Stomach (tissue), 4 donors: ENCODE measurements around the gene BICD1.

Source experiments
- POLR2A ChIP-seq, 4 donors: fragments of 450-650 bp; IDR thresholded peaks; one replicate each; pipeline ENCODE4 v1.6.1; 2016; ENCODE audit warnings: antibody characterized with exemption in 4 of 4, control low read depth in 2 of 4, mild to moderate bottlenecking in 1 of 4, moderate library complexity in 1 of 4
- POLR2AphosphoS5 ChIP-seq, 3 donors: sonication (generic); formaldehyde crosslinking; IDR thresholded peaks; one replicate each; pipeline ENCODE4 v1.6.1; 2016; ENCODE audit warnings: antibody characterized with exemption in 3 of 3
- TF ChIP-seq, protein P1 (sequence below), 7 experiments: fragments of 450-650 bp in 4 of 7; fragments of 200-600 bp in 3 of 7; sonication (generic) in 3 of 7; IDR thresholded peaks; one replicate each; pipeline ENCODE4 v1.5.1; 2016 to 2019; ENCODE audit warnings: antibody characterized with exemption in 7 of 7, control low read depth in 2 of 7, mild to moderate bottlenecking in 1 of 7

DNA sequence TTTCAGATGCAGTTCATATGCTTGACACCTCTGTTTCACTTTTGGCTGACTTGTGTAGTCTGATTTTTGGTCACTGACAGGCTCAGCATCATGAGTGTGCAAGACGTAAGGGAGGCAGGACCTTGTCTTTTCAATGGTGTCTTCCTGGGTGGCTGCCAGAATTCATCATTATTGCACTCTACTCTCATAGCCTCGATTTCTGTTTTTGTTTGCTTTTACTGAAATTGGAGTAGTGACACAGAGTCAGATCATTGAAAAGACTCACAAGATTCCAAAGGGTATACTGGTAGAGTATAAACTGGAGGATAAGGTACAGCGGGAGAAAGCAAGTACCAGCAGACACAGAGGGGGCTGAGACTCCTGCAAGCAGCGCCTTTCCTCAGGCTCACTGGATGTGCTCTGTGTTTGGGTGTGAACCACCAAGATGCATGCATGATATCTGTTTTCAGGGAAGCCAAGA, 166.4 kb downstream of the BICD1 start:
- TF ChIP-seq, protein P1, sequence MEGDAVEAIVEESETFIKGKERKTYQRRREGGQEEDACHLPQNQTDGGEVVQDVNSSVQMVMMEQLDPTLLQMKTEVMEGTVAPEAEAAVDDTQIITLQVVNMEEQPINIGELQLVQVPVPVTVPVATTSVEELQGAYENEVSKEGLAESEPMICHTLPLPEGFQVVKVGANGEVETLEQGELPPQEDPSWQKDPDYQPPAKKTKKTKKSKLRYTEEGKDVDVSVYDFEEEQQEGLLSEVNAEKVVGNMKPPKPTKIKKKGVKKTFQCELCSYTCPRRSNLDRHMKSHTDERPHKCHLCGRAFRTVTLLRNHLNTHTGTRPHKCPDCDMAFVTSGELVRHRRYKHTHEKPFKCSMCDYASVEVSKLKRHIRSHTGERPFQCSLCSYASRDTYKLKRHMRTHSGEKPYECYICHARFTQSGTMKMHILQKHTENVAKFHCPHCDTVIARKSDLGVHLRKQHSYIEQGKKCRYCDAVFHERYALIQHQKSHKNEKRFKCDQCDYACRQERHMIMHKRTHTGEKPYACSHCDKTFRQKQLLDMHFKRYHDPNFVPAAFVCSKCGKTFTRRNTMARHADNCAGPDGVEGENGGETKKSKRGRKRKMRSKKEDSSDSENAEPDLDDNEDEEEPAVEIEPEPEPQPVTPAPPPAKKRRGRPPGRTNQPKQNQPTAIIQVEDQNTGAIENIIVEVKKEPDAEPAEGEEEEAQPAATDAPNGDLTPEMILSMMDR (IDR thresholded peaks at IDR 0.05): no peak
- no peak for TF ChIP-seq POLR2AphosphoS5 (IDR thresholded peaks at IDR 0.05)
- TF ChIP-seq POLR2A (IDR thresholded peaks at IDR 0.05): no peak
